Heart right ventricle (tissue), 16 donors: ENCODE results near the gene MRGPRX4. TPM values are rescaled to one million over a fixed set of nuclear protein-coding genes. Genes with fewer than 3 reads are reported as not detected.

Experiments used
- ATAC-seq, 8 donors: fragments of 200-7000 bp; cut with Tn5 transposase; one replicate each; pipeline ENCODE4 v1.9.1; 2020; ENCODE audit warnings: mild to moderate bottlenecking in 8 of 8, moderate library complexity in 8 of 8, moderate number of reproducible peaks in 1 of 8
- DNase-seq, 2 donors: peaks; one replicate each; pipeline ENCODE4 v3.0.0-alpha.2; 2020
- H3K27ac ChIP-seq, 10 donors: fragments of 200-600 bp; sonication (generic) in 2 of 10; one replicate each; pipeline versions ENCODE4 v1.5.0 to v1.8.0; 2020 to 2022; ENCODE audit warnings: mild to moderate bottlenecking in 3 of 10
- H3K27me3 ChIP-seq, 7 donors: fragments of 200-600 bp; one replicate each; pipeline ENCODE4 v1.8.0; 2021 to 2022; ENCODE audit warnings: mild to moderate bottlenecking in 2 of 7
- H3K36me3 ChIP-seq, 9 donors: fragments of 200-600 bp; sonication (generic) in 1 of 9; one replicate each; pipeline versions ENCODE4 v1.5.0 to v1.8.0; 2020 to 2022; ENCODE audit warnings: mild to moderate bottlenecking in 2 of 9
- H3K4me1 ChIP-seq, 9 donors: fragments of 200-600 bp; sonication (generic) in 1 of 9; one replicate each; pipeline versions ENCODE4 v1.5.0 to v1.8.0; 2020 to 2022; ENCODE audit warnings: mild to moderate bottlenecking in 4 of 9
- H3K4me3 ChIP-seq, 10 donors: fragments of 200-600 bp; sonication (generic) in 2 of 10; one replicate each; pipeline versions ENCODE4 v1.5.0 to v1.8.0; 2020 to 2022; ENCODE audit warnings: mild to moderate bottlenecking in 7 of 10, moderate library complexity in 2 of 10
- H3K9me3 ChIP-seq, 11 donors: fragments of 200-600 bp in 10 of 11; sonication (generic) in 2 of 11; one replicate each; pipeline versions ENCODE4 v1.5.0 to v1.8.0; 2013 to 2022; ENCODE audit warnings: mild to moderate bottlenecking in 2 of 11, control low read depth in 1 of 11, moderate library complexity in 1 of 11
- CTCF ChIP-seq, 9 donors: fragments of 200-600 bp; sonication (generic) in 2 of 9; IDR thresholded peaks; one replicate each; pipeline versions ENCODE4 v1.5.0 to v1.8.0; 2021 to 2022; ENCODE audit warnings: antibody characterized with exemption in 9 of 9, mild to moderate bottlenecking in 5 of 9, moderate library complexity in 1 of 9
- WGBS, 2 donors: extraction: QIAGEN DNeasy Blood & Tissue Kit; methylation state at CpG; one replicate each; pipeline ENCODE4 v1.1.7; 2013; ENCODE audit warnings: inconsistent platforms in 1 of 2; 5-methylcytosine and 5-hydroxymethylcytosine counted together
- intact Hi-C, 10 donors: fragments of 100-400 bp; cut with DNase I; formaldehyde crosslinking; loops; one replicate each; pipeline versions ENCODE4 v1.11.1 to v1.14.2; 2022
- polyA plus RNA-seq, 2 donors: library from polyadenylated mRNA; stranded (reverse); fragments of 200-250 nt; gene quantifications; one replicate each; pipeline ENCODE4 v1.2.3, GENCODE V29; 2013
- total RNA-seq, 10 donors: library from RNA; stranded (reverse); fragmentation: NEBNext Ultra II Directional in 3 of 10; extraction: Animal tissue kit (Norgen Biotek cat#: 25700) in 3 of 10; gene quantifications; one replicate each; pipeline versions ENCODE4 v1.2.1 to v1.2.4, GENCODE V29; 2021 to 2023
- donor health status: Arrhythmogenic right ventricular cardiomyopathy.
- donor health status: ischemic (EF 13 %, LVEDD 7.1; RV severe dilation, severe dysfunction).
- donor health status: healthy with polysubstance abuse.
- donor health status: DM: no; HTN: yes; CAD: no.
- donor health status: DM: no; HTN: no; CAD: no.
- donor health status: ischemic (EF 25% LVEDD 6.9; RV normal size, moderate dysfunction).
- donor health status: ischemic (EF 25% LVEDD 5.7; RV mildly dilated, moderate dysfunction).
- donor health status: healthy.
- donor health status: DM: yes; HTN: yes; CAD: no.
- donor health status: Ischemic cardiomyopathy.
- donor health status: ischemic (EF 35%, LVEDD 5.7; RV mildly dilated, moderate dysfunction).
- donor health status: nonischemic (EF 11% LVEDD 7.7; RV severe dilation, severe dysfunction).
- donor health status: DM: yes; HTN: yes; CAD: no.
- donor health status: PGD.
- donor health status: ischemic (EF 29% LVEDD 5.4; RV normal size, mild dysfunction).
- donor health status: nonischemic (EF 23%, LVEDD 6.1; RV moderate dilation, normal function).

MRGPRX4 gene
- total and polyA plus RNA-seq, 12 donors = not detected

- no peaks in the 10 kb centered on the region for H3K9me3 ChIP-seq
- H3K4me3 ChIP-seq = no peak overlapping the region
- H3K4me1 ChIP-seq = no peaks in the 10 kb centered on the region
- TF ChIP-seq CTCF (IDR thresholded peaks at IDR 0.05) = peak in 4 of 9 donors; percentile 13 to 31 (median 17)
- intact Hi-C loops = no loop called here
- ATAC-seq = no peak
- H3K27me3 ChIP-seq = peaks cover 0 to 41% (median 26%) of the 10 kb centered on the region in 7 donors
- DNase-seq = no peak
- H3K36me3 ChIP-seq = no peaks in the 10 kb centered on the region
- WGBS, 2 donors = 5 to 6% methylated on average over 6 of the region's 6 CpGs
- H3K27ac ChIP-seq = no peak overlapping the region
These were observed 31.1 kb downstream of the MRGPRX4 start for GRCh38 chr11:18203723-18204122.

- no peak for DNase-seq
- Histone ChIP-seq H3K27ac (no peak overlapping the region), H3K36me3 (no peaks in the 10 kb centered on the region), H3K4me1 (no peaks in the 10 kb centered on the region), H3K4me3 (no peak overlapping the region), H3K9me3 (no peaks in the 10 kb centered on the region), H3K27me3 (peaks cover 0 to 46% (median 30%) of the 10 kb centered on the region in 7 donors)
- WGBS, 2 donors = 79 to 87% methylated on average over 3 of the region's 3 CpGs
- intact Hi-C loops = no loop called here
- no peak for TF ChIP-seq CTCF (IDR thresholded peaks at IDR 0.05)
- ATAC-seq = no peak
These were observed 31.6 kb downstream of the MRGPRX4 start for GRCh38 chr11:18204220-18204619.

- Histone ChIP-seq H3K36me3 (no peaks in the 10 kb centered on the region), H3K4me1 (no peaks in the 10 kb centered on the region), H3K27ac (no peak overlapping the region), H3K4me3 (no peak overlapping the region), H3K9me3 (no peaks in the 10 kb centered on the region), H3K27me3 (peaks cover 0 to 51% (median 35%) of the 10 kb centered on the region in 7 donors)
- intact Hi-C loops = no loop called here
- no peak for ATAC-seq
- no peak for DNase-seq
- no peak for TF ChIP-seq CTCF (IDR thresholded peaks at IDR 0.05)
These were observed 32.1 kb downstream of the MRGPRX4 start for GRCh38 chr11:18204771-18205170.

- intact Hi-C loops = no loop called here
- no peaks in the 10 kb centered on the region for H3K9me3 ChIP-seq
- H3K36me3 ChIP-seq = no peaks in the 10 kb centered on the region
- H3K27me3 ChIP-seq = peaks cover 0 to 39% (median 33%) of the 10 kb centered on the region in 7 donors
- no peaks in the 10 kb centered on the region for H3K4me1 ChIP-seq
- H3K4me3 ChIP-seq = no peak overlapping the region
- DNase-seq (no peak), ATAC-seq (no peak)
- WGBS, 2 donors = 23 to 26% methylated on average over 33 of the region's 33 CpGs
- no peak overlapping the region for H3K27ac ChIP-seq
- no peak for TF ChIP-seq CTCF (IDR thresholded peaks at IDR 0.05)
These were observed 36.4 kb downstream of the MRGPRX4 start for GRCh38 chr11:18209058-18209457.
